Transverse colon (tissue), 4 donors: ENCODE data around the gene IMMP2L.

Source experiments
- POLR2AphosphoS5 ChIP-seq, 3 donors: sonication (generic); formaldehyde crosslinking; IDR thresholded peaks; one replicate each; pipeline ENCODE4 v1.6.1; 2016; ENCODE audit warnings: antibody characterized with exemption in 3 of 3
- TF ChIP-seq, protein P1 (sequence below), 5 experiments: fragments of 200-600 bp in 3 of 5; fragments of 450-650 bp in 2 of 5; sonication (generic) in 3 of 5; IDR thresholded peaks; 1 replicate in 2 of 5; 2 replicates in 3 of 5; pipeline ENCODE4 v1.5.1; 2016 to 2017; ENCODE audit warnings: antibody characterized with exemption in 5 of 5, inconsistent platforms in 3 of 5, mild to moderate bottlenecking in 2 of 5, moderate library complexity in 1 of 5

DNA sequence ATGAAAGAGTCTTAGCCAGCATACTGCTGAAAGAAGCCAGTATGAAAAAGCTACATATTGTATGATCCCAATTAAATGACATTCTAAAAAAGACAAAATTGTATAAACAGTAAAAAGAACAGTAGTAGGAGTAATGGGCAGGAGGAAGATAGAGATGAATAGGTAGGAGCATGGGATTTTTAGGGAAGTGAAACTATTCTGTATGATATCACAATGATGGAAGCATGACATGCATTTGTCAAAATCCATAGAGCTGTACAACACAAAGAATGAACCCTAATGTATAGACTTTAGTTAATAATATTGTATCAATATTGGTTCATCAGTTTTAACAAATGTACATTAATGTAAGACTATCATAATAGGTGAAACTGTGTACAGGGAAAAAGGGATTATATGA is 147.9 kb downstream of the IMMP2L start:
- TF ChIP-seq, protein P1, sequence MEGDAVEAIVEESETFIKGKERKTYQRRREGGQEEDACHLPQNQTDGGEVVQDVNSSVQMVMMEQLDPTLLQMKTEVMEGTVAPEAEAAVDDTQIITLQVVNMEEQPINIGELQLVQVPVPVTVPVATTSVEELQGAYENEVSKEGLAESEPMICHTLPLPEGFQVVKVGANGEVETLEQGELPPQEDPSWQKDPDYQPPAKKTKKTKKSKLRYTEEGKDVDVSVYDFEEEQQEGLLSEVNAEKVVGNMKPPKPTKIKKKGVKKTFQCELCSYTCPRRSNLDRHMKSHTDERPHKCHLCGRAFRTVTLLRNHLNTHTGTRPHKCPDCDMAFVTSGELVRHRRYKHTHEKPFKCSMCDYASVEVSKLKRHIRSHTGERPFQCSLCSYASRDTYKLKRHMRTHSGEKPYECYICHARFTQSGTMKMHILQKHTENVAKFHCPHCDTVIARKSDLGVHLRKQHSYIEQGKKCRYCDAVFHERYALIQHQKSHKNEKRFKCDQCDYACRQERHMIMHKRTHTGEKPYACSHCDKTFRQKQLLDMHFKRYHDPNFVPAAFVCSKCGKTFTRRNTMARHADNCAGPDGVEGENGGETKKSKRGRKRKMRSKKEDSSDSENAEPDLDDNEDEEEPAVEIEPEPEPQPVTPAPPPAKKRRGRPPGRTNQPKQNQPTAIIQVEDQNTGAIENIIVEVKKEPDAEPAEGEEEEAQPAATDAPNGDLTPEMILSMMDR (IDR thresholded peaks at IDR 0.05), result no peak
- no peak for TF ChIP-seq POLR2AphosphoS5 (IDR thresholded peaks at IDR 0.05)
